ENCODE measurements around the gene CHSY1.
A peak's percentile ranks its signal among the peaks of the same experiment; 100 is the strongest.

CHSY1 gene

GRCh38 chr15:101210466-101210865, 41.4 kb downstream of the CHSY1 start:
- no peak for DNase-seq (ENCODE audit: low spot score)

GRCh38 chr15:101210058-101210457, 41.8 kb downstream of the CHSY1 start:
- DNase-seq (ENCODE audit: low spot score): no peak

DNA sequence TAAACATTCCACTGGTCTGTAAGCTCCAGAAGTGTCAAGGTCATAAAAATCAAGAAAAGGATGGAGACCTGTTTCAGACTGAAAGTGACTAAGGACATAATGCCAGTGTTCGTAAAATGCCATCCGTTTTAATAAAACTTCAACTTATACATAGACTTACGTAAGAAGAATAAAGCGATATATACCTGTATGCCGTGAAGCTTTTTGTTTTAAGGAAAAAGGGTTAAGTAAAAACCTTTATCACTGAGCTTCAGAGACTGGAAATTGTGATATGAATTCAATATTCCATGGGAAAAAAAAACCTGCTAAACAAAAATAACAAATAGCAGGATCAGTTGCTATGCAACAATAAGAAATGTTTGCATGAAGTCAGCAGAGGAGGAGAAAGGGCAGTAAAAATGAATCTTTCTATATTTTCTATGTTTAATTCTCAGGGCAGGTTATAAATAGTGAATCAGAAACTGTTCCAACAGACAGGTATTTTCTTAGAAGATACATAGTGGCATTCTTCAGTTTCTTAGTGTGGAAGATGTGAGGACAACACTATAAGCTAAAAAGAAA, 42.5 kb downstream of the CHSY1 start:
- DNase-seq (ENCODE audit: low spot score): no peak

GRCh38 chr15:101207867-101208288, 44.0 kb downstream of the CHSY1 start:
- DNase-seq (ENCODE audit: low spot score): no peak

DNA sequence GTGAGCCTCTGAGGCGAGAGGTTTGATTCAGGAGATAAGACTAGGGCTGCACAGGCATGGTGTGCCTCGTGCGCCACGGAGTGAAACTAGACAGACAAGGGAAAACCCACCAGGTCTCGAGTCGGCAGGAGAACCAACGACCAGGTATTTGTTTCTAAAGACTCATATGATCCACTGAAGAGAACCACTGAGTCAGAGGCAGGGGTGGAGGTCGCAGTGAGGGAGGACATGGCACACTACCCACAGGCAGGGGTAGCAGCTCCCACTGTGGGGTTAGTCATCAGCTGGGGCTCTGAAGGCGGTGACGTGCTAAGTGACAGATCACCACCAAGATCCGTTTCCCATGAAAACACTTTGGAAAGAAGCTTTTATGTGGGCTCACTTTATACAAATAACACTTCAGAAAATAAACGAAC, 45.7 kb downstream of the CHSY1 start:
- no peak for DNase-seq (ENCODE audit: low spot score)

- DNase-seq (ENCODE audit: low spot score): no peak
Observed at GRCh38 chr15:101204739-101205535, 46.9 kb downstream of the CHSY1 start.

DNA sequence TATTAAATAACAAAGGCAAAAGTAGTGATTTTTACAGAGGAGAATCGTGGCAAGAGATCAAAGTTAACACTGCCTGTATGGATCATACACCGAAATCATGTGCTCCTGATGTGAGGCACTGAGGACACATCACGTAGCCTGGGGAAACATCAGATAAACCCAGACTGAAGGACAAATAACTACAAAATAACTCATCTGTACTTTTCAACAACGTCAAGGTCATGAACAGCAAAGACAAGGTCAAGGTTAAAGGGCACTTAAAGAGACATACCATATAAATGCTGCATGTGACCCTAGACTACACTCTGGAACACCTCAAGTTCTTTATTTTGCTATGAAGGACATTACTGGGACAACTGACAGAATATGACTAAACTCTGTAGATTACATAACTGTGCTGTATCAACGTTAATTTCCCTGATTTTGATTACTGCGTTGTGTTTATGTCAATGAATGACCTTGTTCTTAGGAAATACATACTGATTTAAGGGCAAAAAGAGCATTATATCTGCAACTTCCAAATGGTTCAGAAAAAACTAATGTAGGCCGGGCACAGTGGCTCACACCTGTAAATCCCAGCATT, 48.1 kb downstream of the CHSY1 start:
- no peak for DNase-seq (ENCODE audit: low spot score)

DNA sequence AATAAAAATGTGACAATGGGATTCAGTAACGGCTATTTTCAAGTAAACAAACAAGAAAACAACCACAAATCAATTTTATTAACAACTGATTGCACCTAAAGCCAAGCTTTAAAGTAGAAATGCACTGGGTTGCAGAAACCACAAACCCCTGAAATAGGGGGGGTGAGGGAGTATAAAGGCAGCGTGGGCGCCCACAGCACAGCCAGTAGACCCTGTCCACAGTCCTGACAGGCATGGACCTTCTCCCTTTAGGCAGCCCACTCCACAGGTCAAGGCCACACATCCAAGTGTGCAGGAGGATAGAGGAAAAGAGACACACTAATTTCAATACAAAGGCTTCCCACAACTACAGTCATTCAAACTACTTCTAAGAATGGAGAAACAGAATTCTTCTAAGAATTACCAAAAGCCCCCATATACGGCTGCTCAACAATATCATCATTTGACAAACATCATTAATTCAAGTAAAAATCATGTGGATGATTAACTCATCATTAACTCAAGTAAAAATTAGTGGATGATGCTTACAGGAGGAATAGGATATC, 48.7 kb downstream of the CHSY1 start:
- DNase-seq (ENCODE audit: low spot score): no peak

- DNase-seq (ENCODE audit: low spot score): peak; percentile 87
Observed at GRCh38 chr15:101201411-101202174, 50.3 kb downstream of the CHSY1 start.

DNA sequence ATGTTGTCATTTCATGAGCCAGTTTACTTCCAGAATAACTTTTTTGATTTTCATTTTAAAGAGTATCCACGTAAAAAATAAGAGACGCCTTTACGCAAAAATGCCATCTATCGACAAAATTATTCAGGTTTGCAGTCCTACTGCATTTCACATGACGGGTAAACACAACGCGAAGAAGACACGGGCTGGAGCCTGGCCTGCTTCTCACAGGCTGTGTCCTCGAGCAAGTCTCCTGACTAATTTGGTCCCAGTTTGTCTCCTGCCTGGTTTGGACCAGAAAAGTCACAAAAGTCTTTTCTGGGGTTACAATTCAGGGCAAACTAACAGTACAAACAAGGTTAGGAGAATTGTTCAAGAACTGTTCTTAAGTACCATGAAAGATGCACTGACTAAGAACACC, 51.7 kb downstream of the CHSY1 start:
- no peak for DNase-seq (ENCODE audit: low spot score)

- no peak for DNase-seq (ENCODE audit: low spot score)
Observed at GRCh38 chr15:101198800-101199199, 53.0 kb downstream of the CHSY1 start.

- DNase-seq (ENCODE audit: low spot score): no peak
Observed at GRCh38 chr15:101198031-101198575, 53.7 kb downstream of the CHSY1 start.

- no peak for DNase-seq (ENCODE audit: low spot score)
Observed at GRCh38 chr15:101194546-101195125, 57.2 kb downstream of the CHSY1 start.

GRCh38 chr15:101193806-101194545, 57.9 kb downstream of the CHSY1 start:
- no peak for DNase-seq (ENCODE audit: low spot score)

DNA sequence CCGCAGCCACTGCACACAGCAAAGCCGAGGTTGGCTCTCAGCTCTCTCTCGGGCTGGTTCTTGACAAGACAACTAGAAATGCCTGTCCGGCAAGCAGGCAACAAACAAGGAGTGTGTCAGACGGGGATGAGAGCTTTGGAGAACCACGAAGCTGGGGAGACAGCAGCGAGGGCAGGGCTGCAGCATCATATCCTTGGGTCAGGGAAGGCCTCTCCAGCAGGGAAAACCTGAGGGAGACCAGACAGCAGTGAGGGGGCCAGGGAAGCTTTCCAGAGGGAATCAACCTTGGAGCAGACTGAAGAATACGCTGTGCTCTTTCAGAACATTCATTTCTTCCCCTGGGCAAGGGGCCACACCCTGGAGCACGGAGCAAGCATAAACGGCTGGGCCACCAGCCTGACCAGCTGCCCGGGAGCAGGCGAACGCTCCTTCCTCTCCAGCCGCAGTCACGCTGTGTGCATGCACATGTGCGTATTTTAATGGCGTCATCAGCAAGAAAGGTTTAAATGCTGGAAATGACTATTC, 58.7 kb downstream of the CHSY1 start:
- no peak for DNase-seq (ENCODE audit: low spot score)

DNA sequence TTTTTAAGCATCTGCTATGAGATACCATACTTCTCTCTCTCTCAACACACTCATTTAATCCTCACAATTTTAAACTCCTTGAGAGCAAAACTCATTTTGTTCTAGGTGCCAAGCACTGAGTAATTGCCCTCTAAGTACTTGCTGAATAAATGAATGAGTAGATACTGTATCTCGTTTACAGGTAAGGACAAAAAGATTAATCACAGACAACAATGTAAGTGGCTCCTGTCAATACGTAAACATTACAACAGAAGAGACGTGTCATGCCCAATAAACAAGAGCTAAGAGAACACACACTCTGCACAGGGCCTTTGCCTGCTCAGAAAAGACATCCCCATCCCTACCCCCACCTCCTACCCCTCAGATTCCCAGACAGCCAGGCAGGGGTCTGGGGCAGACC, 59.8 kb downstream of the CHSY1 start:
- no peak for DNase-seq (ENCODE audit: low spot score)

GRCh38 chr15:101191242-101191641, 60.6 kb downstream of the CHSY1 start:
- DNase-seq (ENCODE audit: low spot score): no peak

- DNase-seq (ENCODE audit: low spot score): no peak
Observed at GRCh38 chr15:101190092-101190595, 61.7 kb downstream of the CHSY1 start.

GRCh38 chr15:101189409-101190091, 62.3 kb downstream of the CHSY1 start:
- DNase-seq (ENCODE audit: low spot score): no peak
